Measurements from ENCODE around the gene ARID1B.

ARID1B gene

GRCh38 chr6:156762547-156762946 lies 14.6 kb upstream of the ARID1B start:
- no peak for TF ChIP-seq CTCF (IDR thresholded peaks at IDR 0.05)

GRCh38 chr6:156765117-156765516 lies 12.1 kb upstream of the ARID1B start:
- no peaks in the 10 kb centered on the region for H3K4me1 ChIP-seq

More at GRCh38 chr6:156762547-156762946, 14.6 kb upstream of the ARID1B start:
- Histone ChIP-seq H3K27me3 (ENCODE audit: control insufficient read depth, insufficient read depth, low read length) (no peaks in the 10 kb centered on the region), H3K4me1 (no peaks in the 10 kb centered on the region), H3K9me3 (ENCODE audit: control insufficient read depth, low read length) (no peaks in the 10 kb centered on the region), H3K9ac (no peak overlapping the region), H3K36me3 (ENCODE audit: control insufficient read depth, insufficient read depth, low read length) (no peaks in the 10 kb centered on the region), H3K4me2 (ENCODE audit: low read length) (no peak overlapping the region), H3K27ac (no peak overlapping the region), H2AFZ (no peak overlapping the region), H3K79me2 (no peaks in the 10 kb centered on the region), H3K4me3 (ENCODE audit: low read depth, low read length) (no peak overlapping the region)

GRCh38 chr6:156767603-156768467 lies 9.3 kb upstream of the ARID1B start:
- no peak for TF ChIP-seq CTCF (IDR thresholded peaks at IDR 0.05)
- no peaks in the 10 kb centered on the region for H3K4me1 ChIP-seq

More at GRCh38 chr6:156765117-156765516, 12.1 kb upstream of the ARID1B start:
- no peak for TF ChIP-seq CTCF (IDR thresholded peaks at IDR 0.05)
- no peaks in the 10 kb centered on the region for H3K36me3 ChIP-seq (ENCODE audit: control insufficient read depth, insufficient read depth, low read length)
- no peak overlapping the region for H3K27ac ChIP-seq
- H3K4me2 ChIP-seq (ENCODE audit: low read length), result no peak overlapping the region
- no peak overlapping the region for H3K9ac ChIP-seq
- H3K79me2 ChIP-seq, result peaks cover 2% of the 10 kb centered on the region
- no peak overlapping the region for H2AFZ ChIP-seq
- H3K9me3 ChIP-seq (ENCODE audit: control insufficient read depth, low read length), result no peaks in the 10 kb centered on the region
- no peaks in the 10 kb centered on the region for H3K27me3 ChIP-seq (ENCODE audit: control insufficient read depth, insufficient read depth, low read length)
- H3K4me3 ChIP-seq (ENCODE audit: low read depth, low read length), result no peak overlapping the region

GRCh38 chr6:156771047-156771446 lies 6.1 kb upstream of the ARID1B start:
- Histone ChIP-seq H3K4me1 (no peaks in the 10 kb centered on the region), H3K79me2 (peaks cover 5% of the 10 kb centered on the region), H3K36me3 (ENCODE audit: control insufficient read depth, insufficient read depth, low read length) (no peaks in the 10 kb centered on the region), H3K27me3 (ENCODE audit: control insufficient read depth, insufficient read depth, low read length) (no peaks in the 10 kb centered on the region), H3K27ac (no peak overlapping the region), H2AFZ (no peak overlapping the region), H3K9me3 (ENCODE audit: control insufficient read depth, low read length) (no peaks in the 10 kb centered on the region), H3K4me3 (ENCODE audit: low read depth, low read length) (no peak overlapping the region), H3K4me2 (ENCODE audit: low read length) (no peak overlapping the region), H3K9ac (no peak overlapping the region)
- no peak for TF ChIP-seq CTCF (IDR thresholded peaks at IDR 0.05)

More at GRCh38 chr6:156767603-156768467, 9.3 kb upstream of the ARID1B start:
- Histone ChIP-seq H3K36me3 (ENCODE audit: control insufficient read depth, insufficient read depth, low read length) (no peaks in the 10 kb centered on the region), H3K4me2 (ENCODE audit: low read length) (no peak overlapping the region), H3K27ac (no peak overlapping the region), H3K9me3 (ENCODE audit: control insufficient read depth, low read length) (no peaks in the 10 kb centered on the region), H3K79me2 (peaks cover 5% of the 10 kb centered on the region), H3K27me3 (ENCODE audit: control insufficient read depth, insufficient read depth, low read length) (no peaks in the 10 kb centered on the region), H3K9ac (no peak overlapping the region), H3K4me3 (ENCODE audit: low read depth, low read length) (no peak overlapping the region), H2AFZ (no peak overlapping the region)
